Heart left ventricle (tissue), 16 donors: Measurements from ENCODE around the gene DFFB. TPM values are rescaled to one million over a fixed set of nuclear protein-coding genes. Genes with fewer than 3 reads are reported as not detected.

Experiments
- ATAC-seq, 4 donors: fragments of 200-7000 bp; cut with Tn5 transposase; one replicate each; pipeline ENCODE4 v1.9.1; 2020 to 2022; ENCODE audit warnings: moderate library complexity in 4 of 4, mild to moderate bottlenecking in 3 of 4, moderate number of reproducible peaks in 1 of 4
- DNase-seq, 5 donors: peaks; one replicate each; pipeline ENCODE4 v3.0.0-alpha.2; 2020
- H3K27ac ChIP-seq, 12 donors: fragments of 200-600 bp; sonication (generic) in 4 of 12; one replicate each; pipeline versions ENCODE4 v1.5.0 to v1.8.0; 2016 to 2022; ENCODE audit warnings: mild to moderate bottlenecking in 2 of 12
- H3K27me3 ChIP-seq, 9 donors: fragments of 200-600 bp; sonication (generic) in 2 of 9; one replicate each; pipeline versions ENCODE4 v1.5.1 to v1.8.0; 2016 to 2022; ENCODE audit warnings: mild to moderate bottlenecking in 3 of 9
- H3K36me3 ChIP-seq, 9 donors: fragments of 200-600 bp; sonication (generic) in 2 of 9; one replicate each; pipeline versions ENCODE4 v1.5.0 to v1.8.0; 2018 to 2022; ENCODE audit warnings: mild to moderate bottlenecking in 2 of 9
- H3K4me1 ChIP-seq, 12 donors: fragments of 200-600 bp; sonication (generic) in 4 of 12; one replicate each; pipeline versions ENCODE4 v1.5.0 to v1.8.0; 2016 to 2022; ENCODE audit warnings: mild to moderate bottlenecking in 3 of 12
- H3K4me3 ChIP-seq, 12 donors: fragments of 200-600 bp; sonication (generic) in 4 of 12; one replicate each; pipeline versions ENCODE4 v1.5.0 to v1.8.0; 2017 to 2022; ENCODE audit warnings: mild to moderate bottlenecking in 9 of 12, moderate library complexity in 4 of 12
- H3K9me3 ChIP-seq, 12 donors: fragments of 200-600 bp; sonication (generic) in 4 of 12; one replicate each; pipeline versions ENCODE4 v1.5.0 to v1.8.0; 2016 to 2022; ENCODE audit warnings: mild to moderate bottlenecking in 1 of 12
- POLR2A ChIP-seq, 2 donors: fragments of 450-650 bp; IDR thresholded peaks; one replicate each; pipeline ENCODE4 v1.6.1; 2017; ENCODE audit warnings: antibody characterized with exemption in 2 of 2, mild to moderate bottlenecking in 2 of 2, moderate library complexity in 2 of 2
- WGBS, 4 donors: extraction: QIAGEN DNeasy Blood & Tissue Kit in 2 of 4; methylation state at CpG; one replicate each; pipeline versions ENCODE4 v1.1.5 to v1.1.7; 2013 to 2018; 5-methylcytosine and 5-hydroxymethylcytosine counted together
- intact Hi-C, 10 donors: fragments of 100-400 bp; cut with DNase I; formaldehyde crosslinking; loops; one replicate each; pipeline versions ENCODE4 v1.11.1 to v1.14.2; 2022
- polyA plus RNA-seq, 2 donors: library from polyadenylated mRNA; stranded (reverse); fragments of 200-250 nt; gene quantifications; one replicate each; pipeline ENCODE4 v1.2.3, GENCODE V29; 2013
- total RNA-seq, 9 donors: library from RNA; depleted of rRNA in 2 of 9; stranded (reverse); fragments of >200 nt in 2 of 9; fragmentation: NEBNext Ultra II Directional in 3 of 9; extraction: Animal tissue kit (Norgen Biotek cat#: 25700) in 3 of 9; gene quantifications; one replicate each; pipeline versions ENCODE4 v1.1.0 to v1.2.4, GENCODE V29; 2016 to 2023
- TF ChIP-seq, protein P1 (sequence below), 12 donors: fragments of 200-600 bp; sonication (generic) in 4 of 12; IDR thresholded peaks; one replicate each; pipeline versions ENCODE4 v1.5.0 to v1.8.0; 2018 to 2022; ENCODE audit warnings: antibody characterized with exemption in 12 of 12, mild to moderate bottlenecking in 5 of 12
- donor health status: ischemic (EF 13 %, LVEDD 7.1; RV severe dilation, severe dysfunction).
- donor health status: healthy with polysubstance abuse.
- donor health status: DM: no; HTN: yes; CAD: no.
- donor health status: DM: no; HTN: no; CAD: no.
- donor health status: ischemic (EF 25% LVEDD 6.9; RV normal size, moderate dysfunction).
- donor health status: ischemic (EF 25% LVEDD 5.7; RV mildly dilated, moderate dysfunction).
- donor health status: healthy.
- donor health status: DM: yes; HTN: yes; CAD: no.
- donor health status: ischemic (EF 35%, LVEDD 5.7; RV mildly dilated, moderate dysfunction).
- donor health status: nonischemic (EF 11% LVEDD 7.7; RV severe dilation, severe dysfunction).
- donor health status: DM: yes; HTN: yes; CAD: no.
- donor health status: PGD.
- donor health status: ischemic (EF 29% LVEDD 5.4; RV normal size, mild dysfunction).
- donor health status: nonischemic (EF 23%, LVEDD 6.1; RV moderate dilation, normal function).

Gene DFFB
- total and polyA plus RNA-seq, 11 donors, result 1.3 to 5.8 (median 2.6) TPM

DNA sequence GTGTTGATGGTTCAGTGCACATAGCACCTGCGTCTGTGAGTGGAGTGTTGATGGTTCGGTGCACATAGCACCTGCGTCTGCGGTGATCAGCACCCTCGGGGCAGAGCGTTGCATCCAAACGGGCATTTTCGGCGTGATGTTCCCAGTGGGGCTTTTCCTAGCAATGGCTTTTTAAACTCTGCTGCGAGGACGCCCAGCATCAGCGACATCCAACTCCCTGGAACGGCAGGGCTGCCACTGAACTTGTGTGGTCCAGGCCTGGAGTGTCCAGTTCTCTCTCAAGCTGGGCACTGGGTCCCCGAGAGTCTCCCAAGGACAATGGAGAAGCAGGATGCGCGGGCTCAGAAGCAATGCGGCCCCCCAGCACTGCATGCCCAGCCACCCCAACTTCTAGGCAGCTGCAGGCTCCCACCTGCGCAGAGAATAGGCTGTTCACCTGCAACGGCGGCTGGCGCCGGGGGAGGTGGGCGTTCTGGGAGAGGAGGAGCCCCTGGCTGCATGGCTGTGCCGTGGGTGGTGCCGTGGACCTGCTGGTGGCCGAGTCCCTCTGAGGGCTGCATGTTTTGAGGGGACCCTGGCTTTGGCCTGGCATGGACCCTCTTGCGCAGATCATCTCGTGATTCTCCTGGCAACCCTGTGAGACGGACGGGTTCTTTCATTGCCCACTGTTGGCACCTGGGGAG, 52.9 kb downstream of the DFFB start:
- ATAC-seq (no peak), DNase-seq (no peak)
- peaks cover 0 to 7% (median 0%) of the 10 kb centered on the region in 12 donors for H3K4me1 ChIP-seq
- peaks cover 0 to 37% (median 14%) of the 10 kb centered on the region in 9 donors for H3K27me3 ChIP-seq
- intact Hi-C loops, result loop anchor here in 6 of 10 donors (5.0 to 10.0 kb wide), 7 partner anchors 742 to 1837 kb away; partner anchors contain the start of gene AJAP1 (in 3 of the 6)
- TF ChIP-seq, protein P1, sequence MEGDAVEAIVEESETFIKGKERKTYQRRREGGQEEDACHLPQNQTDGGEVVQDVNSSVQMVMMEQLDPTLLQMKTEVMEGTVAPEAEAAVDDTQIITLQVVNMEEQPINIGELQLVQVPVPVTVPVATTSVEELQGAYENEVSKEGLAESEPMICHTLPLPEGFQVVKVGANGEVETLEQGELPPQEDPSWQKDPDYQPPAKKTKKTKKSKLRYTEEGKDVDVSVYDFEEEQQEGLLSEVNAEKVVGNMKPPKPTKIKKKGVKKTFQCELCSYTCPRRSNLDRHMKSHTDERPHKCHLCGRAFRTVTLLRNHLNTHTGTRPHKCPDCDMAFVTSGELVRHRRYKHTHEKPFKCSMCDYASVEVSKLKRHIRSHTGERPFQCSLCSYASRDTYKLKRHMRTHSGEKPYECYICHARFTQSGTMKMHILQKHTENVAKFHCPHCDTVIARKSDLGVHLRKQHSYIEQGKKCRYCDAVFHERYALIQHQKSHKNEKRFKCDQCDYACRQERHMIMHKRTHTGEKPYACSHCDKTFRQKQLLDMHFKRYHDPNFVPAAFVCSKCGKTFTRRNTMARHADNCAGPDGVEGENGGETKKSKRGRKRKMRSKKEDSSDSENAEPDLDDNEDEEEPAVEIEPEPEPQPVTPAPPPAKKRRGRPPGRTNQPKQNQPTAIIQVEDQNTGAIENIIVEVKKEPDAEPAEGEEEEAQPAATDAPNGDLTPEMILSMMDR (IDR thresholded peaks at IDR 0.05), result no peak
- TF ChIP-seq POLR2A (IDR thresholded peaks at IDR 0.05), result no peak
- H3K4me3 ChIP-seq, result no peak overlapping the region
- no peaks in the 10 kb centered on the region for H3K36me3 ChIP-seq
- WGBS, 4 donors, result 82 to 85% (median 84%) methylated on average over 27 to 30 of the region's 30 CpGs
- H3K27ac ChIP-seq, result no peak overlapping the region
- no peaks in the 10 kb centered on the region for H3K9me3 ChIP-seq

DNA sequence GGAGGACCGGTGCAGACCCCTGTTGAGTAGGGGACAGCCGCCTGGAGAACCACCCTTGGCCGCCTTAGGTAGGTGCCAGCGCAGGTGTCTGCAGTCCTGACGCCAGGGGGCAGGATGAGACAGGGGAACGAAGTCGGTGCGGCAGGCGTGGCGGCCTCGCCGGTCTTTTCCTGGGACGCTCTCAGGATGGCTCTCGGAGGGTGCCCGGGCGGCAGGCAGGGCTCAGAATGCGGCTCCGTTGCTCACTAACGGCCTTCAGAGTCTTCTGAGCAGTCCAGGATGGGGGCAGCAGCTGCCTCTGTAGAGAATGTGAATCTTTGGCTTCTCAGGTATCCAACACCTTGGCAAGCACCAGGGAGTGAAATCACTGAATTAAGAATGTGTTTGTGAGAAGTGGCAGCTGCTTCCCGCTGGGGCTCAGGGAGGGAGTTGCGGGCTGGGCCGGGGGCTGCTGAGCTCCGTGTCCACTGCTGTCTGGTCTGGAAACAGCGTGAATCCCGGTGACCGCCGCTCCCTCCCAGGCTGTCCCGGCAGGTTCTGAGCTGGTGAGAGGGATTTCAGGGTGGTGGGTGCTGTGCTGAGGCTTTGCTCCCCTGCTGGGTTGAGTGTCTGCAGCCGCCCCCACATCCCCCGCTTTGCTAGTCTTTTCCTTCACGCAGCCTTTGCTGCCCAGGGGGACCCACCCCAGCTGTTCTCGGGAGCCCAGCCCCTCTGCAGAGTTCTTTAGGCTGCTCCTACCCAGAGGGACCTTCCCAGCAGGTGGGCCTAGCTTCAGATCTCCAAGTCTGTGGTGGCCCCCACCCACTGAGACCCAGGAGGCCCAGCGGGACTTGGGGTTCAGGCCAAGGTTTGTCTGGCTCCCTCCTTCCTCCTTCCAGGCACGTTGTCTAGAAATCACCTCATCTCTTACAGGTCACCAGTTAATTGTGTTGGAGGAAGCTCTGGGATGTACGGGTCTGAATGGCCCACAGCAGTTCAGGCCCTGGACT, 53.9 kb downstream of the DFFB start:
- TF ChIP-seq, protein P1 (IDR thresholded peaks at IDR 0.05), result peak; percentile 44 to 76 (median 62)
- TF ChIP-seq POLR2A (IDR thresholded peaks at IDR 0.05), result no peak
- peak in 4 of 5 donors; percentile 62 to 83 (median 64) for DNase-seq
- ATAC-seq, result peak in 3 of 4 donors; percentile 66 to 83 (median 77)
- Histone ChIP-seq H3K27me3 (peaks cover 0 to 46% (median 15%) of the 10 kb centered on the region in 9 donors), H3K4me3 (no peak overlapping the region), H3K27ac (no peak overlapping the region), H3K9me3 (no peaks in the 10 kb centered on the region), H3K4me1 (peaks cover 0 to 7% (median 0%) of the 10 kb centered on the region in 12 donors), H3K36me3 (no peaks in the 10 kb centered on the region)
- WGBS, 4 donors, result 9 to 24% (median 13%) methylated on average over 17 to 35 of the region's 35 CpGs
- intact Hi-C loops, result loop anchor here in 6 of 10 donors (5.0 to 10.0 kb wide), 7 partner anchors 741 to 1836 kb away; partner anchors contain the start of gene AJAP1 (in 3 of the 6)

DNA sequence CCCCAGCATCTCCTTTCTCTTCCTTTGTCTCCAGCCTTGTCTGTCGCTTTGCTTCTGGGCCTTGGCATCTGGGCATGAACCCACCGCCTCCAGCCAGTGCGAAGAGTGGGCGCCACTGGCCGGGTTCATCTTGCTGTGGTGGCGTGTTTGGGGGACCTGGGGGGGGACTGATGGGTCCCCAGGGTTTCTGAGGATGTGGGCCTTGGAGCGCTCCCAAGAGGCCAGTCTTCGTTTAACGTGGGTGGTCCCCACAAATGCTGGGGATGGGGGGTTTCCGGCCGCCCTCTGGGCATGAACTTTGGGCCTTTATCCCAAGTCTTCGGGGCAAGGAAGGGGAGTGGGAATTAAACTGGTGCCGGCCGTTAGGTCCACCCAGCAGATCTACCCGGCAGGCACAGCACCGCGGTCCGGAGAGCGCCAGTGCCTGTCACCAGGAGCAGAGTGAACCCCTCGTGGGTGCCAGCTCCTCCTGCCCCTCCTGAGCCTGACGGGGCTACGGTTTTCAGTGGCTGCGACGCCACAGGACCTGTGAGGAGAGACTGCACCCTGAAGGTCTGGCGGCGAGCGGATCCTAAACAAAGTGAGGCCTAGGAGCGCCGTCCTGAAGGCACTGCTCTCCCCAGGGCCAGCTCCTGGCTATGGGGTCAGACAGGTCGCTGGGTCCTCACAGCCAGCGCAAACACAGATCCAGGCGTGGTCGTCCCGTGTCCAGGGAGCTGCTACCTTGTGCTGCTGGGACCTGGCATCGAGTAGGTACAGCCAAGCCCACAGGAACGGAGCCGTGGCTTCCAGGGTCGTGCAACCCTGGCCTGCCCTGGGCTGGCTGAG, 54.9 kb downstream of the DFFB start:
- WGBS, 4 donors, result 87 to 94% (median 90%) methylated on average over 33 to 38 of the region's 38 CpGs
- no peak for DNase-seq
- no peak overlapping the region for H3K27ac ChIP-seq
- no peaks in the 10 kb centered on the region for H3K9me3 ChIP-seq
- no peak for TF ChIP-seq POLR2A (IDR thresholded peaks at IDR 0.05)
- TF ChIP-seq, protein P1 (IDR thresholded peaks at IDR 0.05), result no peak
- H3K4me3 ChIP-seq, result no peak overlapping the region
- intact Hi-C loops, result loop anchor here in 6 of 10 donors (5.0 to 10.0 kb wide), 7 partner anchors 740 to 1835 kb away; partner anchors contain the start of gene AJAP1 (in 3 of the 6)
- peaks cover 0 to 7% (median 0%) of the 10 kb centered on the region in 12 donors for H3K4me1 ChIP-seq
- no peaks in the 10 kb centered on the region for H3K36me3 ChIP-seq
- peaks cover 0 to 56% (median 15%) of the 10 kb centered on the region in 9 donors for H3K27me3 ChIP-seq
- no peak for ATAC-seq
